Vagina (tissue), 2 donors: ENCODE measurements around the gene MAP1LC3B2. TPM values are rescaled to one million over a fixed set of nuclear protein-coding genes. Genes with fewer than 3 reads are reported as not detected.

ENCODE experiments used
- DNase-seq, 2 donors: peaks; one replicate each; pipeline ENCODE4 v3.0.0-alpha.2; 2017; ENCODE audit errors: extremely low spot score in 2 of 2
- H3K27ac ChIP-seq: fragments of 200-600 bp; sonication (generic); one replicate; pipeline ENCODE4 v1.5.1; 2019
- H3K27me3 ChIP-seq: fragments of 200-600 bp; sonication (generic); one replicate; pipeline ENCODE4 v1.5.1; 2019
- H3K36me3 ChIP-seq, 2 donors: fragments of 200-600 bp; sonication (generic); one replicate each; pipeline ENCODE4 v1.5.1; 2017 to 2019
- H3K4me1 ChIP-seq: fragments of 200-600 bp; sonication (generic); one replicate; pipeline ENCODE4 v1.5.1; 2019
- H3K4me3 ChIP-seq, 2 donors: fragments of 200-600 bp; sonication (generic); 1 replicate in 1 of 2; 2 replicates in 1 of 2; pipeline ENCODE4 v1.5.1; 2016 to 2019
- H3K9me3 ChIP-seq: fragments of 200-600 bp; sonication (generic); one replicate; pipeline ENCODE4 v1.5.1; 2019
- CTCF ChIP-seq, 3 experiments: fragments of 450-650 bp in 2 of 3; fragments of 200-600 bp in 1 of 3; sonication (generic) in 1 of 3; IDR thresholded peaks; one replicate each; pipeline ENCODE4 v1.5.1; 2017 to 2019; ENCODE audit warnings: antibody characterized with exemption in 3 of 3, mild to moderate bottlenecking in 2 of 3, moderate library complexity in 2 of 3
- POLR2A ChIP-seq, 2 donors: fragments of 450-650 bp; IDR thresholded peaks; one replicate each; pipeline ENCODE4 v1.6.1; 2017; ENCODE audit warnings: antibody characterized with exemption in 2 of 2, mild to moderate bottlenecking in 2 of 2, moderate library complexity in 2 of 2
- POLR2AphosphoS5 ChIP-seq, 2 donors: sonication (generic); formaldehyde crosslinking; IDR thresholded peaks; one replicate each; pipeline ENCODE4 v1.9.0; 2017; ENCODE audit warnings: antibody characterized with exemption in 2 of 2, mild to moderate bottlenecking in 2 of 2, low read depth in 1 of 2; ENCODE audit not compliant: insufficient read depth in 1 of 2
- intact Hi-C: fragments of 100-400 bp; cut with DNase I; formaldehyde crosslinking; loops from one replicate; pipeline ENCODE4 v1.15.1; 2023
- total RNA-seq: library from RNA; depleted of rRNA; stranded (reverse); fragments of >200 nt; gene quantifications from one replicate; pipeline ENCODE4 v1.2.3, GENCODE V29; 2016

Gene MAP1LC3B2
- total RNA-seq, 1 donor from 2014 or later: not detected

- H3K36me3 ChIP-seq: no peaks in the 10 kb centered on the region
- intact Hi-C loops: loop anchor here (10.0 kb wide), 1 partner anchor 231 kb away; no protein-coding TSS in a partner anchor
- peak overlapping the region; percentile 21 to 29 for H3K4me3 ChIP-seq
- DNase-seq: no peak
- peak overlapping the region; percentile 71 for H3K27ac ChIP-seq
- peaks cover 58% of the 10 kb centered on the region for H3K4me1 ChIP-seq
- no peak for TF ChIP-seq CTCF (IDR thresholded peaks at IDR 0.05)
- peak; percentile 54 to 68 for TF ChIP-seq POLR2AphosphoS5 (IDR thresholded peaks at IDR 0.05; ENCODE audit: insufficient read depth in 1 of 2, low read depth in 1 of 2)
- no peak for TF ChIP-seq POLR2A (IDR thresholded peaks at IDR 0.05)
- H3K9me3 ChIP-seq: no peaks in the 10 kb centered on the region
- no peaks in the 10 kb centered on the region for H3K27me3 ChIP-seq
These were observed 33.7 kb upstream of the MAP1LC3B2 start for GRCh38 chr12:116525418-116526001.

- no peak overlapping the region for H3K4me3 ChIP-seq
- intact Hi-C loops: loop anchor here (10.0 kb wide), 1 partner anchor 233 kb away; no protein-coding TSS in a partner anchor
- TF ChIP-seq CTCF (IDR thresholded peaks at IDR 0.05) (no peak), POLR2A (IDR thresholded peaks at IDR 0.05) (no peak), POLR2AphosphoS5 (IDR thresholded peaks at IDR 0.05; ENCODE audit: insufficient read depth in 1 of 2, low read depth in 1 of 2) (no peak)
- peak overlapping the region; percentile 49 for H3K27ac ChIP-seq
- H3K4me1 ChIP-seq: peaks cover 66% of the 10 kb centered on the region
- no peaks in the 10 kb centered on the region for H3K36me3 ChIP-seq
- H3K9me3 ChIP-seq: no peaks in the 10 kb centered on the region
- DNase-seq: no peak
- H3K27me3 ChIP-seq: no peaks in the 10 kb centered on the region
These were observed 31.1 kb upstream of the MAP1LC3B2 start for GRCh38 chr12:116528065-116528464.

- TF ChIP-seq POLR2AphosphoS5 (IDR thresholded peaks at IDR 0.05; ENCODE audit: insufficient read depth in 1 of 2, low read depth in 1 of 2): no peak
- TF ChIP-seq POLR2A (IDR thresholded peaks at IDR 0.05): no peak
- TF ChIP-seq CTCF (IDR thresholded peaks at IDR 0.05): no peak
- intact Hi-C loops: loop anchor here (10.0 kb wide), 1 partner anchor 234 kb away; no protein-coding TSS in a partner anchor
- DNase-seq: no peak
- Histone ChIP-seq H3K27me3 (no peaks in the 10 kb centered on the region), H3K27ac (peak overlapping the region; percentile 49), H3K9me3 (no peaks in the 10 kb centered on the region), H3K36me3 (no peaks in the 10 kb centered on the region), H3K4me1 (peaks cover 71% of the 10 kb centered on the region), H3K4me3 (no peak overlapping the region)
These were observed 30.7 kb upstream of the MAP1LC3B2 start for GRCh38 chr12:116528498-116528897.

GRCh38 chr12:116529048-116529447 is 30.1 kb upstream of the MAP1LC3B2 start:
- no peak overlapping the region for H3K4me3 ChIP-seq
- intact Hi-C loops: loop anchor here (10.0 kb wide), 1 partner anchor 234 kb away; no protein-coding TSS in a partner anchor
- no peak for DNase-seq
- TF ChIP-seq POLR2AphosphoS5 (IDR thresholded peaks at IDR 0.05; ENCODE audit: insufficient read depth in 1 of 2, low read depth in 1 of 2) (no peak), POLR2A (IDR thresholded peaks at IDR 0.05) (no peak), CTCF (IDR thresholded peaks at IDR 0.05) (no peak)
- H3K27me3 ChIP-seq: no peaks in the 10 kb centered on the region
- H3K36me3 ChIP-seq: no peaks in the 10 kb centered on the region
- H3K4me1 ChIP-seq: peaks cover 74% of the 10 kb centered on the region
- no peaks in the 10 kb centered on the region for H3K9me3 ChIP-seq
- H3K27ac ChIP-seq: peak overlapping the region; percentile 49

- H3K4me3 ChIP-seq: no peak overlapping the region
- no peak for TF ChIP-seq POLR2AphosphoS5 (IDR thresholded peaks at IDR 0.05; ENCODE audit: insufficient read depth in 1 of 2, low read depth in 1 of 2)
- no peak for TF ChIP-seq CTCF (IDR thresholded peaks at IDR 0.05)
- no peak for TF ChIP-seq POLR2A (IDR thresholded peaks at IDR 0.05)
- H3K36me3 ChIP-seq: no peaks in the 10 kb centered on the region
- intact Hi-C loops: loop anchor here (10.0 kb wide), 1 partner anchor 235 kb away; no protein-coding TSS in a partner anchor
- peak overlapping the region; percentile 49 for H3K27ac ChIP-seq
- H3K27me3 ChIP-seq: no peaks in the 10 kb centered on the region
- no peaks in the 10 kb centered on the region for H3K9me3 ChIP-seq
- H3K4me1 ChIP-seq: peaks cover 73% of the 10 kb centered on the region
- no peak for DNase-seq
These were observed 29.5 kb upstream of the MAP1LC3B2 start for GRCh38 chr12:116529686-116530085.
